Inflammatory macrophage (primary cell): Measurements from ENCODE around the gene FANK1.

Experiments used
- DNase-seq, 2 donors: peaks; one replicate each; pipeline ENCODE4 v3.0.0-alpha.2; 2020 to 2022
- total RNA-seq, 18 experiments: gene quantifications; one replicate each; lab custom pipeline; 2026; ENCODE audit warnings: mixed read lengths in 6 of 18, inconsistent platforms in 2 of 18; lab: John Stamatoyannopoulos, UW

The FANK1 gene, protein sequence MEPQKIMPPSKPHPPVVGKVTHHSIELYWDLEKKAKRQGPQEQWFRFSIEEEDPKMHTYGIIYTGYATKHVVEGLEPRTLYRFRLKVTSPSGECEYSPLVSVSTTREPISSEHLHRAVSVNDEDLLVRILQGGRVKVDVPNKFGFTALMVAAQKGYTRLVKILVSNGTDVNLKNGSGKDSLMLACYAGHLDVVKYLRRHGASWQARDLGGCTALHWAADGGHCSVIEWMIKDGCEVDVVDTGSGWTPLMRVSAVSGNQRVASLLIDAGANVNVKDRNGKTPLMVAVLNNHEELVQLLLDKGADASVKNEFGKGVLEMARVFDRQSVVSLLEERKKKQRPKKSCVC
- 0.06 to 0.65 (median 0.29) reads per million in 18 experiments for total RNA-seq

DNA sequence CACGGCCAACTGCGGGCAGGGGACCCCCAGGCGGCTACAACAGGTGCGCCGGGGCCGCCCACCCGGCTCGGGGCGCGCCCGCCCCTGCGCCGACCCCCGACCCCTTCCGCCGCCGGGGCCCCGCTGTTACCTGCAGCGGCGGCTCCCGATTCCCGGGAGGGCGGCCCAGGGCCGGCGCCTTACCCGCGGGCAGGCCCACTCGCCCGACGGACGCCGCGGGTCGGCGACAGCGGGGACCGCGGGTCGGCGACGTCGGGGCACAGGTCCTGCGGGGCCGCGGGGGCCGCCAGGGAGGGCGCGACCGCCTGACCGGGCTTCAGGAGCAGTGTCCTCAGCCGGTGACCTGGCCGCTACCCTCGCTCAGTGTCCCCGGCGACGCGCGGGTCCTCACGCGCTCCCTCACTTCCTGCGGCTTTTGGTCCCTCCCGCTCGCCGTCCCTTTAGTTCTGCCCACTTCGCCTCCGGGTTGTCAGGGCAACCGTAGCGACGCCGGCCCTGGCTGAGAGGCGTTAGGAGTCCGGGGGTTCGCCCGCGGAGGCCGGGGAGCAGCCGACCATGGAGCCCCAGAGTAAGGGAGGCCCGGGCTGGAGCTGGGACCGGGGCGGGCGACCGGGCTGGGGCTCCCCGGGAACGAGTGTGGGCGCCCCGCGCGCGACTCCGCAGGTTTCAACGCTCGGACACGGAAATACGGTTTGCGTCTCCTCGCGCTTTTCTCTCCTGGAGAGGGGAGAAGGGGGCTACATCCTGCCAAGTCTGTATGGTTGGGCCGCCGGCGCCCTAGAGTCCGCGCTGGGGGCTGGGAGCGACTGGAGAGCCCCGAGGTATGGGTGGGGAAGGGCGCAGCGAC is at the start of gene FANK1:
Gene FANK1, plus strand, starts transcription at position 477 of the 847 bp plus-strand sequence. Its CDS starts 79 bp downstream, at position 556.
- peak; percentile 82 to 89 for DNase-seq

DNA sequence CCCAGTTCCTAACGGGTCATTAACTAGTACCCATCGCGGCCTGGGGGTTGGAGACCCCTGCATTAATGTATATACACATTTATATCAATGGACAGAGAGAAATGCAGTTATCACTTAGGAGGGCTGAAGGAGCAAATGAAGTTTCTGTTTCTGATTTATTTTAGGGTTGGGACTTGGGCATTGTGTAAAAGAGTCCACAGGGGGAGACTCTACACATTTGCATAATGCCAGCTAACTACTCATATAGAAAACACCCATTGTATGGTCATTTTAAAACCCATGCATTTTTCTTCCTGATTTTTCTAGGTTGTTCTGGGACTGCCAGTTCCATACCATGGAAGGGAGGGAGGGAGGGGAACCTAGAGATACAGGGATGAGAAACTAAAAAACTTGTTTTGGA is 49.5 kb upstream of the FANK1 start:
- DNase-seq: no peak

DNA sequence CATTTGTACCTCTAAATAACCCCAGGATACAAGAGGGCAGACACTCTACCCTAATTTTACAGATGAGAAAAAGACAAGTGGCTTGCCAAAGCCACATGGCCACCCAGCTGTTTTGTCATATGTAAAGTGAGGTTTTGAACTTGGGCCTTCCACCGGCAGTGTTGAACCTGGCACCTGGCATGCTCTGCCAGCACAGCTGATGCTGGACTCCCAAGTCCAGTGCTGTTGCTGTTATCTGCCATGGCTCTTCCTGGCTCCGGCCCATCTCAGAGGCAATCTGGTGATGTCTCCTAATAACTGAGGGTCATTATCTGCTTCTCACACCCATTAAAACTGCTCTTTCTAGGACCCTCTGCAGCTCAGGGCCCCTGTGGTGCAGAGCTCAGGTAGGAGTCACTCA is 48.0 kb upstream of the FANK1 start:
- DNase-seq: no peak

DNA sequence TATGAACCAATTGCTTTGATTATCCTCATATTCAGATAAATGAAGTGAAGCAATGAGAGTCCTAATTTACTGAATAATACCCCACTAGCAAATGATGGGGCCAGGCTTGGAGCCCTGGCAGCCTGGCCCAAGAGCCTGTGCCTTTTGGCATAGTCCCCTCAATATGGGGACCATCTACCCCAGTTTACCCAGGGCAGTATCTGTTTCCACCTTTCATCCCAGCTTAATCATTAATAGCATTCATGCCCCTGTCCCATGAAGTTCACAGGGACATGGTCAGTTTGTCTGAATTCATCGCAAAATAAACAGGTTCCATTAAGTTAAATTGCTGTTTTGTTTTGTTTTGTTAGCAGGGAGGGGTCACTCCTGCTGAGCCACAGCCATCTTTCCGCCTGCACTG is 47.5 kb upstream of the FANK1 start:
- no peak for DNase-seq

DNA sequence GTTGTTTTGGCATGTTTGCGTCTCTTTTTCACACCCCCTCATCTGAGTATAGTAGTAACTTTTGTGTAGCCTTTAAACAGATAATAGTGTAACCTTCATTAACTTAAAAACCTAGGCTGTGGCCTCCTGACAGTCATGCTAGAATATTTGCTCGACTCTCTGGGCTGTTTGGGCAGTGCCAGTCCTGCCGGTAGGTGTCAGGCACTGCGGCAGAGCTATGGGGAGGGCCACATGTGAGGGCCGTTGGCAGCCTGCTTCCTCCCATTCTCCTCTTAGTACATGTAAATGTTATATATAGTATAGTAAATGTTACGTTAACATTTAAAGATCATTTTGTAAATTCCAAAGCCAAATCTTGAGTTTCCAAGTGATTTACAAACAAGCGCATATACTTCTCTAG is 46.9 kb upstream of the FANK1 start:
- no peak for DNase-seq

DNA sequence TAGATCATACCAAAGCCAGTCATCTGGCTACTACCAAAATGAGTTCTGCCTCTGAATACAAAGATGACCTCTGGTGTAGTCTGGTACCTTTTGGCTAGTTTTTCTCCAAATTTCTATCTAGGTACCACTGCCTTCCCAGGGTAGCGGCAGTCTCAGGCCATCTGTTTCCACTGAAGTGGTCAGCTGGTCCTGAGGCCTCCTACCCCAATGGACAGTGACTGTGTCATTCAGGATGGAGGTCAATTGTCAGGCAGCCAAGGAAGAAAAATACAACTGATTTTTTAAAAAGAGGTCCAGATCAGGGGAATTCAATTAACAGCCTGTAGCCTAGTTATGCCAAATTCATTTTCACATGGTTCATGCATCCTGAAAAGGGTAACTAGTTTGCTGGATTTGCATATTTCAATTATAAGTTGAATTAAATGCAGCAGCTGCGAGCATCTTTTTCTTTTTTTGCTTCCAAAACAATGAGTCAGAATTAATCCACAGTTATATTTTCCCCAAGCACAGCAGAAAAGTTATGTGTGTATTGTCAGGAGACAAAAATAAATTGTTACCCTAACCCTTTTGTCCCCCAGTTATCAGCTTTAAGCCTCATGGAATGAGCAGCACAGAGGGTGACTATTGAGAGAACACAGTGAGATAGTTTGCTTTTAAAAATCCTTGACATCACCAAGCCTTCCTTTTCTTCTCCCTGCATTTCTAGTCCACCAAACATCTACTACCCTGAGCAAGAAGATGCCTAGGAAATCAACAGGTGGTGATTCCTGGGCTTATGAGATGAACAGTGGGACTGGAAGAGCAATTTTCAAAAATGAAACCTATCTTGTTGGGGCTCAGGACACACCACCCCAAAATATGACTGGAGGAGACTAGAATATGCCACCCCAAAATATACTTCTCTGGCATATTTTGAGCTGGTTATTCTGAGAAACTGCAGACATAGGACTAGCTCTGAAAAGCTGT is 45.3 kb upstream of the FANK1 start:
- no peak for DNase-seq

DNA sequence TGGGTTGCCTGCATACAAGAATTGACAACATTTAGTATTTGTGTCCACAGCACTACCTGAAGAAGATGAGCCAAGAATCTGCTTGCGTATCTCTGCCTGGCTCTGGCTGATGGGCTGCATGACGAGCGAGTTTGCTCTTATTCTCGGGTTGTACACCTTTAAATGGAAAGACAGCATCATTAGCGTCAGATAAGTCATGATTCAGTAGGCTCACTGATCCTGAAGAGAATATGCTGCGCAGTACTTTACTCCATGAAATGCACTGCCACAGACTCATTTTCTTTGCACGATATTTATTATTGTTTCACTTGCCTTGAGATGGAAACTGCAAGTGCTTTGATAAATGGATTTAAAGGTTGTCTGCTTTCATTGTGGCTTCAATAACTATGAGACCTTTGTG is 43.9 kb upstream of the FANK1 start:
- DNase-seq: no peak

DNA sequence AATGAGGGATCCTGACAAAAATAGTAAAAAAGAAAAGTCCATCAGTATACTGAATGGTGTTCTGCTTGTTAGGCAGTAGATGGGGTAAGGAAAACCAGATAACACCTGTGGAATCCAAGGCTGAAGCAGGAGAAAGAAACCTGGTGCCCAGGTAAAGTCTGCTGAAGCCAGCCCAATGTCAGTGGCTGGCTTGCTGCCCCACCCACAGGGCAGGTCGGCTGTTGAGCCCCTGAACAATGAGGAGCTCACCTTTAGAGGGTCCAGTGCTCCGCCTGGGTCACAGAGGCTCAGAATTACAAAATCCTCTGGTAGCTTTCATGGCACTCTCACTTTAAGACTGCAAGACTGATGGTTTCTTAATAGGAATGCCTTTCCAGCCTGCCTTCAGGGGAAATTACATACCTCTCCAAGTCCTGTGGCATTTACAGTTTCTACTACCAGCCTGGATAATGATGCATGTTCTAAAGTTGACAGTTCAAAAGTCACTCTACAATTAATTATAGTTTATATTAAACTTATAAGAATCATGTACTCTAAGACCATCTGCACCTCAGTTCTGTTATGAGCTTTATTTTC is 39.1 kb upstream of the FANK1 start:
- no peak for DNase-seq

DNA sequence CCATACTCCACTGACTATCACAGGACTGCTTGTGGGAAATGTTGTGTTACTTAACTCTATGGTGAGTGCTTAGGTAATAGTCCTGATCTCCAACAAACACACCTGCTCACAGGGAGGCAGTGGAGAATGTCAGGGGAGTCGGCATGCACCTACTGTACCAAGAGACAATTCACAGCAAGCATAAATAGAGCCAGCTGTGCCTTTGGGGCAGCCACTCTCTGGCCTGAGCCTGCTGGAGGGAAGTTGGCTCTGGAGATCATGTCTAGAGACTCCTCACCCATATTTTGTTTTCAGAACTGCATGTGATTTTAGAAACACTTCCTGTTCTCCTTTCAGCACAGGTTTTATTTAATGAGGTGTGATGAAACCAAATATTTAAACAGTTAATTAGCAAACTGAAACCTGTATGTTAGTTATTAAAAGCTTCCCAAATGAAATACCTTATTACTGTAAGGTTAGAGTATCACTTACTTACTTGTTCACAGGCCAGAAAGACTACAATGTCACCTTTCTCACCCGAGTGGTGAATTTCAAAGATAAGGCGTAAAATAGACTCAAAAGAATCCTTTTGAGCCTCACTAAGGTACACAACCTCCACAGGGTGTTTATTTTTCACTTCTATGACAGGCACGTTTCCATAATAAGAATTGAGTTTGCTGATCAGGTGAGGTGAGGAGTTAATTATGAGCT is 37.1 kb upstream of the FANK1 start:
- peak in 1 of 2 donors; percentile 18 for DNase-seq

DNA sequence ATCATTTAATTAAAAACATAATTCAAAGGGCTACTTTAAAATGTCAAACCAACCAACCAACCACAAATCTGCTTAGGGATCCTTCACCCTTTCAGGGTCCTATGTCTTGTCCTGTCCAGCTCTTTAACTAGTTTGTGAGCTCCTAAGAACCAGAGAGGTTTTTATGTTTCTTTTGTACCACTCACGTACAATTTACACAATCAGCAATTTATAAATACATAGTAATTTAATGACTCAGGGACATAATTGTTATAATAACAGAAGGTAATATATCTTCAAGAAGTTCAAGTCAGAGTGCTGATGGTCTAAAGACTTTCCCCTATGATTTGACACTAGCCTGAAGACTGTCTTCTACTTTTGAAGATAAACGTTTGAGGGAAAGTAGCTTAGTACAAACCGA is 31.2 kb upstream of the FANK1 start:
- no peak for DNase-seq

DNA sequence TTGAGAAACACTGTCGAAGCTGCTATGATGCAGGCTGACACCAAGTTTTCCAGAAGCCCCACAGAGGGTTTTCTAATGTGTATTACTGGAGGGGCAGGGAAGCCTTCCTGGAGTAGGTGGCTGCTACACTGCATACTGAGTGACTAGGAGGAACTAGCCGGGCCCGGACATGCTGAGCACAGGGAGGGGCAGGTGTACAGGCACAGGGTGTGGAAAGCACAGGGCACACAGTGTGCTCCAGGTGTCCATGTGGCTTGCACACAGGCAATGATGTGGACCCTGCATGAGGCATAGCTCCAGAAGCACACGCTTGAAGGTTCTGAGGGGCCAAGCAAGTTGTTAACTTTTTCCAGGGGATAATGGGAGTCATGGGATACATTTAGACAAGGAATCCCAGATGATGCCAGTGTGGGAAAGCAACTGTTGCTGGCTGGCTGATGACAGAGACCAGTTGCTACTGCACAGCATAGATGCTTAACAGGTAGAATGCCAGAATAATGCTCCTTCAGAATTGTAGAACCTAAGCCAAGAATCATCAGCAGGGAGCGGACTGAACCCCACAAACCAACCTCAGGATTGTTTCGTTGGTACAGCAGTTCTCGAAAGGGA is 29.8 kb upstream of the FANK1 start:
- DNase-seq: no peak

DNA sequence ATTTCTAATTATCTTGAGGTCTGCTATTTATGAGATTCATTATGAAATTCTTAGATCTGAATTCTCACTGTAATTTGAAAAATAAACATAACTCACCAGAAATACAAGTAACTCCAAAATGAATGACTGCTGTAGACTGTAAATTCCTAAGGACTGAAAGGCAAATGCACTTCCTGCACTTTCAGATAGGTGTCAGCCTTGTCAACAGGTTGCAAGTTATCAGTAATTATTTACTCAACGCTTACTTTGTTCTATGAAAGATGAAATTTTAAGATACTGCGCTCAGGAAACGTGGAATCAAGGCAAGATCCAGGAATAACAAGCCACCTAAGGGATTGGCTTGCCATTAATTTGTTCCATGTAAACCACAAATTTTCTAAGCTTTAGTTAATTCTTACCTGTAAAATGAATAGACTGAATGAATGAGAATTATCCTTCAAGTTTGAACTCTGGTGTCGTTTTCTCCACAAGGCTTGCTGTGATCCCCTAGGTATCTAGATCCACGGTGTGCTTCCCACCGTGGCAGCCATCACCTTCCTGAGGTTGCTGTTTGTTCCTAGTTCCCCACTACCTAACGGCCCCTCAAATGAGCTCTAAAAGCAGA is 27.9 kb upstream of the FANK1 start:
- peak; percentile 19 to 37 for DNase-seq

DNA sequence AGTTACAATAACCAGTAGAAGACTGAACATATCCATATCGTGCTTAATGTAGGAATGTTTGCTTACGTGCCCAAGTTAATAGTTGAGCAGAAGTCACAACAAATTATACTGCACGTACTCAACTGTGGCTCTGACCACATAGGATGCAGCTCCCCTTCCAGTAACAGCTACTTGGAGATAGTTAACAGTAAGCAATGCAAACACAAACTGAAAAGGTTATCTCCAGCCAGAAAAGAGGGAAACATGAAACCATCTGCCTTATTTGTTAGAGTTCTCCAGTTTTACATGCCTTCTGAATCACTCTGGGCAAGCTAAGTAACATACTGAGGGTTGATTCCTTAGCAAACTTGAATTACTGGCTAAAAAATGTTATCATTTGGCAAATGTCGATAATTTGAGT is 25.0 kb upstream of the FANK1 start:
- DNase-seq: no peak

DNA sequence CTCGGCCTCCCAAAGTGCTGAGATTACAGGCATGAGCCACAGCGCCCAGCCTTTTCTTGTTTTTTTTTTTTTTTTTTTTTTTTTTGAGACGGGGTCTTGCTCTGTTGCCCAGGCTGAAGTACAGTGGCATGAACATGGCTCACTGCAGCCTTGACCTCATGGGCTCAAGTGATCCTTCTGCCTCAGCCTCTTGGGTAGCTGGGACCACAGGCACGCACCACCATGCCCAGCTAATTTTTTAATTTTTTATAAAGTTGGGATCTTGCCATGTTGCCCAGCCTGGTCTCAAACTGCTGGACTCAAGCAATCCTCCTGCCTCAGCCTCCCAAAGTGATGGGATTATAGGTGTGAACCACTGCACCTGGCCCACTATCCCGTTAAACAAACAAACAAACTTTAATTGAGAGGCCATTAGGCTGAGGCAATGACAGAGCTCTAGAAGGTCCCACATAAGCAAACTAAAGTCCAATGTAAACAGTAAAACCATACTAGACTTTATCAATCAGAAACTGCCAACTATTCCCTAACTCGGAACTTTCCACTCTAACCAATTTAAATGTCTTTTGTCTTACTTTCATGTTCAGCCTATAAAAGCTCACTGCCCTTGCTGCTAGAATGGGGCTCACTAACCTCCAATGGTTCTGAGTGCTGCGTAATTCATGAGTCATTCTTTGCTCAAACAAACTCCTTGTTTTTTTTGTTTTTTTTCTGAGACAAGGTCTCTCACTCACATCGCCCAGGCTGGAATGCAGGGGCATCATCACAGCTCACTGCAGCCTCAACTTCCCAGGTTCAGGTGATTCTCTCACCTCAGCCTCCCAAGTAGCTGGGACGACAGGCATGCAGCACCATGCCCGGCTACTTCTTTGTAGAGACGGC is 17.2 kb upstream of the FANK1 start:
- no peak for DNase-seq

DNA sequence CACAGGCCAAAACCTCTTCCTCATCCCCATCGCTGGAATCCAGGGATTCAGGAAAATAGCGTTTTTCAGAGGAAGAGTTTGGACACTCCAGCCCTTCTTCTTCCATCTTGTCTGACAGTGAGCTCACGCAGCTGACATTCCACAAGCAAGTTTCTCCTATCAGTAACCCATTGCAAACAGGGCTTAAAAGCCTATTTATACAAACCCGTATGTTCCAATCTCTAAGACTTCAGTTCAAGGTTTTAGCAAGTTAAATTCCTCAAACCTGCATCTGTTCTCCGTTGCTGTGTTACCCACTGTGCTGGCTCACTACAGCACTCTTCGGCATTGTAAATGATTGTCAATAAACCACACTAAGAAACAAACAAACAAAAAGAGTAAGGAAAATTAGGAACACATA is 15.6 kb upstream of the FANK1 start:
- DNase-seq: no peak

DNA sequence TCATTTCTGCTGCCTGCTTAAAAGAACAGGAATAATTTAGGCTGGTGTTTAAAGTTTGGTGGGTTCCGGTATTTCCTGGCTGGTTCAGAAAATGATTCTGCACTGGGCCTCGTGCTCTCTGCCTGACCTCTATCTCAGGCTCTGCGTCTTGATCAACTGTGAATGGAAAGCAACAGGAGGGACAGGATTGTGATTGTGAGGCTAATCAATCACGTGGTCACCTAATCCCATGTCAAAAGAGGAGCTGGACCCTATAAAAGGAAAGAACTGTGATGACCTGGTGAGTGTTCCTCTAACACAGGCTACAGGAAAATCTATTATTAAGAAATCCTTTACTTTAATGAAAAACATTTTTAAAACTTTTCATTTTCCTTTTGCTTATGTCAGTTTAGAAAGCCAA is 15.2 kb upstream of the FANK1 start, which contains the start of gene DHX32:
Gene DHX32, minus strand, starts transcription at position 101 of the 400 bp plus-strand sequence. CDS start 468 bp downstream, outside the sequence.
- no peak for DNase-seq

DNA sequence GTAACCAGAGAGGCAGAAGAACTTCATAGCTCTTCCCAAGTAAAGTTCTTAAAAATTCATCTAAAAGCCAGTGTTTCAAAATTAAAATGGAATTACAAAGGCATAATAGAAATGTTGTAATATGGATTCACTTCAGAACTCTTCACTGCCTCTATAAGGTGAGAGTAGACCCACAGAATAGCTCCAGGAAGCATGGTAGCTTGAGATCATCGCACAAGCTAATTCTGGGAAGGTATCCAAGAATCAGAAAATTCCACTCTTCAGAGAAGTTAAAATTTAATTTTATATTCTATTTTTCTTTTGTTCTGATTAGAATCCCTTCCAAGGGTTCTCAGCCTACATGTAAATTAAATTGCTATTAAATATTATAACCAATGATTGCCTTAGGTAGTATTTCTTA is 13.8 kb upstream of the FANK1 start:
- DNase-seq: no peak

DNA sequence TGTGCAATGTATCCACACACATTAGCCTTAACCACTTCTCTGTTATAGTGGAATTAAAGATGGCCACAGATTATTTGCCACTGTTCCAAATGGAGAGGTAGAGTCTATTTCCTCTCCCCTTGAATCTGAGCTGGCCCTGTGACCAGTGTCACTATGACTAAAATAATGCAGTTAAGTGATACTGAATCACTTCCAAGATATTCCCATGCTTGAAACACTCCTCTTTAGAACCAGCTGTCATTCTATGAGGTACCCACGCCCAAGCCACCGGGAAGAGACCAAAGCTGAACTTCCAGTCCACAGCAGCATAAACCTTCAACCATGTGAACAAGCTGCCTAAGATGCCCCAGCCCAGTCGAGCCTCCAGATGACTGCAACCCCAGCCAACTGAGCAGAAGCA is 13.2 kb upstream of the FANK1 start:
- DNase-seq: no peak

DNA sequence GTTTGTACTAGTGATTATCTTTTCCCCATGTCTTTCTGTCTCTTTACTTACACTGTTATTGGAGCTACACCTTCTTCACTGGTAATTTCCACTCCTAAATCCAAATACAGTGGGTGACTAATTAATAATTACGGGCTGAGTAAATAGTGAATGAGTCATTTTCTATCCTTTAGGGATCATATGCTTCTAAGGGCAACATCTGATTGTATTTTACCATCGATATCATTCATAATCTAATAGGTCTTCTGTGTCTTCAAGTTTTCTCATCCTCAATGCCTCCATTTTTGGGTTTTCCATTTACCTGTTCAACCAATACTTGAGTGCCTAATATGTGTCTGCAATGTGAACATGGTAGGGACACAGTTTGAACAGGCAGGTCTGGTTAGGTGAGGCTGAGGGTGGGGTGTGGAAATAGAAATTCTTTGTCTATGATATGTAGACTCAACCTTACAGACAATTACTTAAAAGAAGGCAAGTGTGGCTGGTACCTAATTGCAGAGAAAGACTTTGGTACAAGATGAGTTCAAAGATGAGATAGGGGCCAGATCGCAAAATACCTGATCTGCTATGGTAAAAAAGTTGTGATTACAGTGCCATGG is 9.4 kb upstream of the FANK1 start:
- DNase-seq: no peak
